H9 (cell line): Measurements from ENCODE around the gene UTF1. TPM values are rescaled to one million over a fixed set of nuclear protein-coding genes. Genes with fewer than 3 reads are reported as not detected.

ENCODE experiments used
- DNase-seq: peaks from one replicate; pipeline ENCODE4 v3.0.0-alpha.2; 2017
- H2AFZ ChIP-seq: one replicate; pipeline ENCODE4 v1.6.1; 2013; ENCODE audit warnings: mild to moderate bottlenecking, low read length, control low read depth, moderate library complexity
- H2AK5ac ChIP-seq: 2 replicates; pipeline ENCODE4 v1.6.1; 2013; ENCODE audit warnings: low read length, control low read depth, mixed read lengths; ENCODE audit not compliant: insufficient read length
- H2BK120ac ChIP-seq: one replicate; pipeline ENCODE4 v1.6.1; 2013; ENCODE audit warnings: low read depth, mild to moderate bottlenecking, low read length, control low read depth, inconsistent platforms; ENCODE audit not compliant: poor library complexity, severe bottlenecking
- H2BK12ac ChIP-seq: 2 replicates; pipeline ENCODE4 v1.6.1; 2013; ENCODE audit warnings: low read length, control low read depth, mixed read lengths, low read depth; ENCODE audit not compliant: insufficient read length
- H2BK15ac ChIP-seq: 2 replicates; pipeline ENCODE4 v1.6.1; 2013; ENCODE audit warnings: low read depth, low read length, control low read depth
- H2BK20ac ChIP-seq: one replicate; pipeline ENCODE4 v1.6.1; 2013; ENCODE audit warnings: low read depth, mild to moderate bottlenecking, low read length, control low read depth, inconsistent platforms; ENCODE audit not compliant: poor library complexity, severe bottlenecking
- H2BK5ac ChIP-seq: 2 replicates; pipeline ENCODE4 v1.6.1; 2013; ENCODE audit warnings: low read length, control low read depth, mixed read lengths; ENCODE audit not compliant: insufficient read length
- H3K14ac ChIP-seq: 2 replicates; pipeline ENCODE4 v1.6.1; 2013; ENCODE audit warnings: low read length, control low read depth; ENCODE audit not compliant: insufficient read depth
- H3K18ac ChIP-seq: 2 replicates; pipeline ENCODE4 v1.6.1; 2013; ENCODE audit warnings: low read depth, mild to moderate bottlenecking, mixed read lengths, low read length, control low read depth; ENCODE audit not compliant: insufficient read length
- H3K23ac ChIP-seq: 2 replicates; pipeline ENCODE4 v1.6.1; 2013; ENCODE audit warnings: low read length, control low read depth, mixed read lengths, low read depth; ENCODE audit not compliant: insufficient read length
- H3K23me2 ChIP-seq: 2 replicates; pipeline ENCODE4 v1.6.1; 2013; ENCODE audit warnings: low read depth, mild to moderate bottlenecking, mixed read lengths, low read length, control low read depth; ENCODE audit not compliant: insufficient read length, poor library complexity, severe bottlenecking
- H3K27ac ChIP-seq: 2 replicates; pipeline ENCODE4 v1.5.1; 2013; ENCODE audit warnings: low read length, control low read depth, mixed read lengths, low read depth; ENCODE audit not compliant: insufficient read length
- H3K27me3 ChIP-seq: 2 replicates; pipeline ENCODE4 v1.6.1; 2013; ENCODE audit warnings: low read length, control low read depth, inconsistent platforms; ENCODE audit not compliant: insufficient read depth
- H3K4ac ChIP-seq: 2 replicates; pipeline ENCODE4 v1.6.1; 2013; ENCODE audit warnings: low read depth, mild to moderate bottlenecking, control low read depth, inconsistent platforms, low read length, moderate library complexity
- H3K4me1 ChIP-seq: 2 replicates; pipeline ENCODE4 v1.6.1; 2013; ENCODE audit warnings: low read length, control low read depth, inconsistent platforms; ENCODE audit not compliant: insufficient read depth
- H3K4me2 ChIP-seq: 2 replicates; pipeline ENCODE4 v1.6.1; 2013; ENCODE audit warnings: low read length, control low read depth, mixed read lengths; ENCODE audit not compliant: insufficient read length, insufficient read depth
- H3K56ac ChIP-seq: 2 replicates; pipeline ENCODE4 v1.6.1; 2013; ENCODE audit warnings: low read depth, mild to moderate bottlenecking, mixed read lengths, low read length, control low read depth; ENCODE audit not compliant: insufficient read length
- H3K79me1 ChIP-seq: 2 replicates; pipeline ENCODE4 v1.6.1; 2013; ENCODE audit warnings: low read depth, mild to moderate bottlenecking, moderate library complexity, low read length, control low read depth, inconsistent platforms; ENCODE audit not compliant: insufficient read depth, poor library complexity, severe bottlenecking
- H3K79me2 ChIP-seq: 2 replicates; pipeline ENCODE4 v1.6.1; 2013; ENCODE audit warnings: low read length, control low read depth, inconsistent platforms; ENCODE audit not compliant: insufficient read depth
- H3K9ac ChIP-seq: 2 replicates; pipeline ENCODE4 v1.6.1; 2013; ENCODE audit warnings: low read length, control low read depth, mixed read lengths; ENCODE audit not compliant: insufficient read length; ENCODE audit errors: extremely low read depth
- H3K9me3 ChIP-seq: one replicate; pipeline ENCODE4 v1.6.1; 2013; ENCODE audit warnings: low read depth, low read length, inconsistent platforms; ENCODE audit not compliant: control insufficient read depth
- H3T11ph ChIP-seq: one replicate; pipeline ENCODE4 v1.6.1; 2013; ENCODE audit warnings: mild to moderate bottlenecking, low read length, control low read depth, inconsistent platforms
- H4K20me1 ChIP-seq: one replicate; pipeline ENCODE4 v1.6.1; 2013; ENCODE audit not compliant: control insufficient read depth, insufficient read length, insufficient read depth
- H4K5ac ChIP-seq: 2 replicates; pipeline ENCODE4 v1.6.1; 2013; ENCODE audit warnings: low read depth, mild to moderate bottlenecking, mixed read lengths, low read length, control low read depth; ENCODE audit not compliant: insufficient read length
- H4K8ac ChIP-seq: replicated peaks from 2 replicates; pipeline ENCODE4 v1.6.1; 2013; ENCODE audit warnings: low read length, control low read depth, mixed read lengths, low read depth; ENCODE audit not compliant: insufficient read length
- H4K91ac ChIP-seq: 2 replicates; pipeline ENCODE4 v1.6.1; 2013; ENCODE audit warnings: low read depth, mild to moderate bottlenecking, moderate library complexity, mixed read lengths, low read length, control low read depth; ENCODE audit not compliant: insufficient read length
- H3K27ac Mint-ChIP-seq, 3 experiments: 2 replicates in 2 of 3; 3 replicates in 1 of 3; pipeline ENCODE4 v1.8.0; 2020 to 2021; ENCODE audit warnings: mixed read lengths in 3 of 3, mild to moderate bottlenecking in 1 of 3, moderate library complexity in 1 of 3
- H3K27me3 Mint-ChIP-seq: 2 replicates; pipeline ENCODE4 v1.8.0; 2021; ENCODE audit warnings: low read depth, mild to moderate bottlenecking, moderate library complexity, mixed read lengths
- H3K36me3 Mint-ChIP-seq, 3 experiments: 2 replicates in 2 of 3; 3 replicates in 1 of 3; pipeline ENCODE4 v1.8.0; 2020 to 2021; ENCODE audit warnings: low read depth in 3 of 3, mixed read lengths in 3 of 3; ENCODE audit not compliant: insufficient read depth in 1 of 3
- H3K4me1 Mint-ChIP-seq, 2 experiments: 2 replicates each; pipeline ENCODE4 v1.8.0; 2020; ENCODE audit warnings: mixed read lengths in 2 of 2
- H3K4me3 Mint-ChIP-seq, 2 experiments: 2 replicates in 1 of 2; 3 replicates in 1 of 2; pipeline ENCODE4 v1.8.0; 2020 to 2021; ENCODE audit warnings: mild to moderate bottlenecking in 2 of 2, mixed read lengths in 2 of 2, moderate library complexity in 1 of 2
- H3K9me3 Mint-ChIP-seq, 2 experiments: 2 replicates in 1 of 2; 3 replicates in 1 of 2; pipeline ENCODE4 v1.8.0; 2020; ENCODE audit warnings: mild to moderate bottlenecking in 2 of 2, mixed read lengths in 2 of 2, moderate library complexity in 1 of 2
- WGBS: extraction: QIAGEN DNeasy Blood & Tissue Kit; methylation state at CpG from one replicate; pipeline ENCODE4 v1.1.7; 2013; ENCODE audit warnings: missing lambda C conversion rate, low lambda C conversion rate, mixed read lengths; ENCODE audit not compliant: insufficient read length; ENCODE audit errors: extremely low coverage; 5-methylcytosine and 5-hydroxymethylcytosine counted together
- total RNA-seq: library from RNA; stranded (reverse); gene quantifications from 2 replicates; pipeline ENCODE4 v1.2.1, GENCODE V29; 2021
- TF ChIP-seq, protein P1 (sequence below): fragments of 200-600 bp; sonication (generic); conservative IDR thresholded peaks from 3 replicates; pipeline ENCODE4 v1.8.0; 2021; ENCODE audit warnings: antibody characterized with exemption, mild to moderate bottlenecking

The UTF1 gene
- total RNA-seq, 1 experiment from 2014 or later: 31.5 TPM

DNA sequence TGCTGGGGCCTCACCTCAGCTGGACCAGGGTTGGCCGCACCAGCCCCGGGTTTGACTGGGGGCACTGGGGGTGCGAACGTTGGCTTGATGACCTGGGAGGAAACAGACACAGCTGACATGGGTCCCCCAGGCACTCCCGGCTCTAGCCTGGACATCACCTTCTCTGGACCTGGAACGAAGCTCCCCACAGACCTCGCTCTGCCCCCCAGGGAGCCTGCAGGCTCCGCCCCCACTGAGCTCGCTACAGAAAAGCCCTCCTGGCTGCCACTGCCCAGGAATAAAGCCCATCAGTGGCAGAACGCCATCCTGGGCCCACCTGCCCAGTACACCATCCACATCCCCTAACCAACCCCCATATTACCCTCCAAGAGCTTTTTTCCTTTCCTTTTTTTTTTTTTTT is 33.7 kb downstream of the UTF1 start:
- H3K18ac ChIP-seq: no peak overlapping the region
- H3K4ac ChIP-seq: no peak overlapping the region
- no peaks in the 10 kb centered on the region for H3K79me2 ChIP-seq
- H3K27ac Mint-ChIP-seq: no peak overlapping the region
- H2BK15ac ChIP-seq: no peak overlapping the region
- no peak overlapping the region for H3K4me2 ChIP-seq
- H3K27ac ChIP-seq: no peak overlapping the region
- no peaks in the 10 kb centered on the region for H3K9me3 ChIP-seq
- no peak overlapping the region for H3K23ac ChIP-seq
- TF ChIP-seq, protein P1, sequence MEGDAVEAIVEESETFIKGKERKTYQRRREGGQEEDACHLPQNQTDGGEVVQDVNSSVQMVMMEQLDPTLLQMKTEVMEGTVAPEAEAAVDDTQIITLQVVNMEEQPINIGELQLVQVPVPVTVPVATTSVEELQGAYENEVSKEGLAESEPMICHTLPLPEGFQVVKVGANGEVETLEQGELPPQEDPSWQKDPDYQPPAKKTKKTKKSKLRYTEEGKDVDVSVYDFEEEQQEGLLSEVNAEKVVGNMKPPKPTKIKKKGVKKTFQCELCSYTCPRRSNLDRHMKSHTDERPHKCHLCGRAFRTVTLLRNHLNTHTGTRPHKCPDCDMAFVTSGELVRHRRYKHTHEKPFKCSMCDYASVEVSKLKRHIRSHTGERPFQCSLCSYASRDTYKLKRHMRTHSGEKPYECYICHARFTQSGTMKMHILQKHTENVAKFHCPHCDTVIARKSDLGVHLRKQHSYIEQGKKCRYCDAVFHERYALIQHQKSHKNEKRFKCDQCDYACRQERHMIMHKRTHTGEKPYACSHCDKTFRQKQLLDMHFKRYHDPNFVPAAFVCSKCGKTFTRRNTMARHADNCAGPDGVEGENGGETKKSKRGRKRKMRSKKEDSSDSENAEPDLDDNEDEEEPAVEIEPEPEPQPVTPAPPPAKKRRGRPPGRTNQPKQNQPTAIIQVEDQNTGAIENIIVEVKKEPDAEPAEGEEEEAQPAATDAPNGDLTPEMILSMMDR: no peak
- no peak overlapping the region for H3K4me3 Mint-ChIP-seq
- no peak overlapping the region for H2BK12ac ChIP-seq
- WGBS: no CpG with 5 or more reads among the region's 10 CpGs
- no peak overlapping the region for H3K9ac ChIP-seq
- H3K4me1 ChIP-seq: no peaks in the 10 kb centered on the region
- H2BK120ac ChIP-seq: no peak overlapping the region
- H4K8ac ChIP-seq: no peak overlapping the region
- H4K91ac ChIP-seq: no peak overlapping the region
- H3K27me3 Mint-ChIP-seq: peaks cover 19% of the 10 kb centered on the region
- no peaks in the 10 kb centered on the region for H3K36me3 Mint-ChIP-seq
- H2AK5ac ChIP-seq: no peak overlapping the region
- no peak overlapping the region for H2BK20ac ChIP-seq
- H4K20me1 ChIP-seq: peaks cover 3% of the 10 kb centered on the region
- no peaks in the 10 kb centered on the region for H3K79me1 ChIP-seq
- H3K27me3 ChIP-seq: no peaks in the 10 kb centered on the region; the same call in 1 of the 2 replicates
- H2BK5ac ChIP-seq: no peak overlapping the region
- H2AFZ ChIP-seq: no peak overlapping the region
- H3K4me1 Mint-ChIP-seq: peaks cover 3 to 19% of the 10 kb centered on the region in 2 experiments; a peak in 3 of 4 replicates
- H3K9me3 Mint-ChIP-seq: no peaks in the 10 kb centered on the region
- H4K5ac ChIP-seq: no peak overlapping the region
- peaks cover 7% of the 10 kb centered on the region for H3K23me2 ChIP-seq
- DNase-seq: no peak
- H3K56ac ChIP-seq: no peak overlapping the region
- no peak overlapping the region for H3K14ac ChIP-seq
- H3T11ph ChIP-seq: no peak overlapping the region
